Measurements from ENCODE around the gene UBAC1. TPM values are rescaled to one million over a fixed set of nuclear protein-coding genes. Genes with fewer than 3 reads are reported as not detected.
A peak's percentile ranks its signal among the peaks of the same experiment; 100 is the strongest.
"Not testable (repeated sequence)": the region's sequence is repeated elsewhere in the genome, so short reads cannot be mapped to it uniquely, and the experiment has no call there.

Gene UBAC1
- total RNA-seq, 1 donor from 2014 or later, result 34.2 TPM

GRCh38 chr9:135921749-135922310 is 39.3 kb downstream of the UBAC1 start:
- no peak for DNase-seq (ENCODE audit: low spot score)

- DNase-seq (ENCODE audit: low spot score), result no peak
These were observed 40.1 kb downstream of the UBAC1 start for GRCh38 chr9:135920973-135921585.

- DNase-seq (ENCODE audit: low spot score), result no peak
These were observed 40.8 kb downstream of the UBAC1 start for GRCh38 chr9:135920256-135920930.

GRCh38 chr9:135919318-135919890 is 41.8 kb downstream of the UBAC1 start:
- DNase-seq (ENCODE audit: low spot score), result no peak

- DNase-seq (ENCODE audit: low spot score), result not testable (repeated sequence)
These were observed 44.9 kb downstream of the UBAC1 start for GRCh38 chr9:135916227-135916626.

GRCh38 chr9:135914921-135915320 is 46.3 kb downstream of the UBAC1 start:
- no peak for DNase-seq (ENCODE audit: low spot score)

GRCh38 chr9:135911233-135911632 is 49.9 kb downstream of the UBAC1 start:
- DNase-seq (ENCODE audit: low spot score), result not testable (repeated sequence)

- DNase-seq (ENCODE audit: low spot score), result no peak
These were observed 50.4 kb downstream of the UBAC1 start for GRCh38 chr9:135910757-135911156.

GRCh38 chr9:135910216-135910615 is 51.0 kb downstream of the UBAC1 start:
- DNase-seq (ENCODE audit: low spot score), result no peak

GRCh38 chr9:135909371-135909770 is 51.8 kb downstream of the UBAC1 start:
- no peak for DNase-seq (ENCODE audit: low spot score)

GRCh38 chr9:135908754-135909204 is 52.4 kb downstream of the UBAC1 start:
- DNase-seq (ENCODE audit: low spot score), result no peak

- no peak for DNase-seq (ENCODE audit: low spot score)
These were observed 53.0 kb downstream of the UBAC1 start for GRCh38 chr9:135908093-135908753.

- peak; percentile 94 for DNase-seq (ENCODE audit: low spot score)
These were observed 53.6 kb downstream of the UBAC1 start, which contains the start of gene CAMSAP1 for GRCh38 chr9:135907431-135908092. Gene CAMSAP1, minus strand, starts transcription at chr9:135907546. Its CDS starts 387 bp downstream, at chr9:135907159.

GRCh38 chr9:135907006-135907430 is 54.2 kb downstream of the UBAC1 start:
- DNase-seq (ENCODE audit: low spot score), result no peak

- no peak for DNase-seq (ENCODE audit: low spot score)
These were observed 54.7 kb downstream of the UBAC1 start for GRCh38 chr9:135906291-135907005.

GRCh38 chr9:135905380-135906258 is 55.6 kb downstream of the UBAC1 start:
- DNase-seq (ENCODE audit: low spot score), result no peak

- DNase-seq (ENCODE audit: low spot score), result no peak
These were observed 57.2 kb downstream of the UBAC1 start for GRCh38 chr9:135903786-135904520.

GRCh38 chr9:135903358-135903656 is 57.9 kb downstream of the UBAC1 start:
- no peak for DNase-seq (ENCODE audit: low spot score)

GRCh38 chr9:135902655-135903357 is 58.4 kb downstream of the UBAC1 start:
- no peak for DNase-seq (ENCODE audit: low spot score)
